ENCODE data around the gene OOSP4A. TPM values are rescaled to one million over a fixed set of nuclear protein-coding genes. Genes with fewer than 3 reads are reported as not detected.
"Not testable (repeated sequence)": the region's sequence is repeated elsewhere in the genome, so short reads cannot be mapped to it uniquely, and the experiment has no call there.

The OOSP4A gene
- polyA plus RNA-seq, 1 of the 3 experiments (the other 2 are of a cell fraction): not detected

- DNase-seq; H3K4me3 ChIP-seq (ENCODE audit: low read depth in 2 of 2, low read length in 1 of 2); POLR2A ChIA-PET; H3F3A ChIP-seq (replicated peaks; ENCODE audit: insufficient read depth); CTCF ChIA-PET; H3K9me3 ChIP-seq; H3K9me2 ChIP-seq; H2AFZ ChIP-seq (ENCODE audit: low read depth); H4K20me1 ChIP-seq (ENCODE audit: insufficient read depth); H3K36me3 ChIP-seq (replicated peaks in 1 of 2; ENCODE audit: control insufficient read depth in 1 of 2, insufficient read depth in 2 of 2, low read length in 1 of 2); H3K9ac ChIP-seq; H3K79me2 ChIP-seq (ENCODE audit: insufficient read depth); H3K27ac ChIP-seq (ENCODE audit: low read depth in 2 of 2, low read length in 1 of 2); H3K27me3 ChIP-seq (ENCODE audit: insufficient read depth); H3K4me1 ChIP-seq (ENCODE audit: control insufficient read depth in 1 of 2, insufficient read depth in 2 of 2, low read depth in 1 of 2, low read length in 1 of 2); H3K4me2 ChIP-seq: not testable (repeated sequence)
- WGBS (ENCODE audit: low lambda C conversion rate): 19% methylated on average over 4 of the region's 4 CpGs
Observed at GRCh38 chr11:59982037-59982436, 18.2 kb downstream of the OOSP4A start.

GRCh38 chr11:59983212-59983611, 19.4 kb downstream of the OOSP4A start:
- Histone ChIP-seq H3K4me2 (no peak overlapping the region), H3K36me3 (replicated peaks in 1 of 2; ENCODE audit: control insufficient read depth in 1 of 2, insufficient read depth in 2 of 2, low read length in 1 of 2) (no peaks in the 10 kb centered on the region), H3K4me3 (ENCODE audit: low read depth in 2 of 2, low read length in 1 of 2) (no peak overlapping the region), H3K79me2 (ENCODE audit: insufficient read depth) (no peaks in the 10 kb centered on the region), H3K9me3 (no peaks in the 10 kb centered on the region), H3K27ac (ENCODE audit: low read depth in 2 of 2, low read length in 1 of 2) (no peak overlapping the region), H3F3A (replicated peaks; ENCODE audit: insufficient read depth) (no peaks in the 10 kb centered on the region), H3K27me3 (ENCODE audit: insufficient read depth) (no peaks in the 10 kb centered on the region), H4K20me1 (ENCODE audit: insufficient read depth) (no peaks in the 10 kb centered on the region), H3K9ac (no peak overlapping the region), H3K9me2 (no peaks in the 10 kb centered on the region), H3K4me1 (ENCODE audit: control insufficient read depth in 1 of 2, insufficient read depth in 2 of 2, low read depth in 1 of 2, low read length in 1 of 2) (no peaks in the 10 kb centered on the region), H2AFZ (ENCODE audit: low read depth) (no peak overlapping the region)
- TF ChIP-seq FOXM1 (IDR thresholded peaks at IDR 0.05; ENCODE audit: low read depth): no peak
- TF ChIP-seq MAX (IDR thresholded peaks at IDR 0.05; ENCODE audit: low read depth): no peak
- TF ChIP-seq POLR2AphosphoS5 (IDR thresholded peaks at IDR 0.05; ENCODE audit: low read depth, low read length): no peak
- no peak for TF ChIP-seq USF2 (IDR thresholded peaks at IDR 0.05; ENCODE audit: borderline replicate concordance, low read depth, low read length)
- no peak for TF ChIP-seq USF1 (IDR thresholded peaks at IDR 0.05; ENCODE audit: borderline replicate concordance, low read depth)
- TF ChIP-seq FOSL2 (IDR thresholded peaks at IDR 0.05; ENCODE audit: borderline replicate concordance, low read depth): no peak
- TF ChIP-seq GATA2 (CRISPR knock-in tag; IDR thresholded peaks at IDR 0.05): no peak
- no peak for TF ChIP-seq IRF3 (IDR thresholded peaks at IDR 0.05; ENCODE audit: low read depth, low read length)
- TF ChIP-seq REST (IDR thresholded peaks at IDR 0.05; ENCODE audit: low read depth, low read length): no peak
- CTCF ChIA-PET: no interaction called here
- WGBS (ENCODE audit: low lambda C conversion rate): 4% methylated on average over 1 of the region's 1 CpG
- no peak for DNase-seq
- POLR2A ChIA-PET: no interaction called here

Data from SK-N-SH (cell line).